Brain microvascular endothelial cell (primary cell): ENCODE data around the gene DAPK1.

Source experiments
- DNase-seq: peaks from one replicate; pipeline ENCODE4 v3.0.0-alpha.2; 2020
- H3K27ac ChIP-seq: fragments of 250-450 bp; sonication (Bioruptor Pico); 2 replicates; pipeline ENCODE4 v1.5.1; 2020; ENCODE audit warnings: mild to moderate bottlenecking, moderate library complexity
- H3K27me3 ChIP-seq: fragments of 250-450 bp; sonication (Bioruptor Pico); replicated peaks from 2 replicates; pipeline ENCODE4 v1.5.1; 2020; ENCODE audit warnings: mild to moderate bottlenecking
- H3K36me3 ChIP-seq: fragments of 250-450 bp; sonication (Bioruptor Pico); replicated peaks from 2 replicates; pipeline ENCODE4 v1.5.1; 2020; ENCODE audit warnings: mild to moderate bottlenecking
- H3K4me3 ChIP-seq: 2 replicates; pipeline ENCODE4 v1.5.1; 2011; ENCODE audit warnings: low read depth, mild to moderate bottlenecking, control low read depth, low read length, moderate library complexity
- in situ Hi-C: cut with HindIII; loops from 2 replicates; pipeline ENCODE4 v1.10.0; 2017; ENCODE audit warnings: low sequenced_read_pairs, low pct_ligation_motif_present
- TF ChIP-seq, protein P1 (sequence below): IDR thresholded peaks from 2 replicates; pipeline ENCODE4 v1.5.1; 2011; ENCODE audit warnings: low read depth, mild to moderate bottlenecking, moderate library complexity, low read length, control low read depth, inconsistent platforms; ENCODE audit errors: missing control alignments

Gene DAPK1

DNA sequence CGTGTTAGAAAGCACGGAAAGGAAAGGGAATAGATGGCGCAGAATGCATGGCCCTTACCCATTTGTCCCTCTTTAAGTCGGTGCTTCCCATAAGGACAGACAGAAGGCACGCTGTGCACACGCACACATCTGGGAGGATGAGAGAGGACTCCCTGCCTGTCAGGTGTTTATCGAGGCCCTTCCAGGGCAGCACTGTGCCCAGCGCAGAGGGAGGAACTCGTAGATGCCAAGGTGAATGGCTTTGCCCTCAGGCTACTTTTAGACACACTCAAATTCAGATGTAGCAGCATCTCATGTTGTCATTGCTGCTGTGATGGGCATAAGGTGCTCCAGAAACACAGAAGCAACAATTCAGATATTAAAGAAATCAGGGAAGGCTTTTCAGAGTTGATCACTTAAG, 158.1 kb downstream of the DAPK1 start:
- TF ChIP-seq, protein P1, sequence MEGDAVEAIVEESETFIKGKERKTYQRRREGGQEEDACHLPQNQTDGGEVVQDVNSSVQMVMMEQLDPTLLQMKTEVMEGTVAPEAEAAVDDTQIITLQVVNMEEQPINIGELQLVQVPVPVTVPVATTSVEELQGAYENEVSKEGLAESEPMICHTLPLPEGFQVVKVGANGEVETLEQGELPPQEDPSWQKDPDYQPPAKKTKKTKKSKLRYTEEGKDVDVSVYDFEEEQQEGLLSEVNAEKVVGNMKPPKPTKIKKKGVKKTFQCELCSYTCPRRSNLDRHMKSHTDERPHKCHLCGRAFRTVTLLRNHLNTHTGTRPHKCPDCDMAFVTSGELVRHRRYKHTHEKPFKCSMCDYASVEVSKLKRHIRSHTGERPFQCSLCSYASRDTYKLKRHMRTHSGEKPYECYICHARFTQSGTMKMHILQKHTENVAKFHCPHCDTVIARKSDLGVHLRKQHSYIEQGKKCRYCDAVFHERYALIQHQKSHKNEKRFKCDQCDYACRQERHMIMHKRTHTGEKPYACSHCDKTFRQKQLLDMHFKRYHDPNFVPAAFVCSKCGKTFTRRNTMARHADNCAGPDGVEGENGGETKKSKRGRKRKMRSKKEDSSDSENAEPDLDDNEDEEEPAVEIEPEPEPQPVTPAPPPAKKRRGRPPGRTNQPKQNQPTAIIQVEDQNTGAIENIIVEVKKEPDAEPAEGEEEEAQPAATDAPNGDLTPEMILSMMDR: no peak
- Histone ChIP-seq H3K27me3 (no peaks in the 10 kb centered on the region), H3K4me3 (no peak overlapping the region), H3K36me3 (no peaks in the 10 kb centered on the region), H3K27ac (no peak overlapping the region)
- DNase-seq: no peak
- in situ Hi-C loops: loop anchor here (25.0 kb wide), 1 partner anchor 318 kb away; no protein-coding TSS in a partner anchor

DNA sequence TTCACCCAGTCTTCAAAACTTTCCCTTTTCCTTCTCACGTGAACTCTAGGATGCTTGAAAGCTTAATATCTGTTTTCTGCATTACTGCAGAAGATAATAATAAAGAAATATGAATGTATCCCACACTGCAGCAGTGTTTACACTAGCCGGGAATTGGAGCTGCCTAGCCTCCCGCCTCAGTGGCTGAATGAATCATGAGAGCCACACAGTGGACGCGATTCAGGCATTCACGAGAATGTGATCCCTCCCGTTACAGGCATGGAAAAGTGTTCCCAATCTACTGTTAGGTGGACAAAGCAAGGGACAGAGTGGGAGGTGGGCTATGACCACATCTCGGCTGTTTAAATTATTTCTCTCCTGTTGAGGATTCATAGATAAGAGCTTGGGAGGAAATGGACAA, 158.8 kb downstream of the DAPK1 start:
- no peak overlapping the region for H3K4me3 ChIP-seq
- H3K27me3 ChIP-seq: no peaks in the 10 kb centered on the region
- H3K36me3 ChIP-seq: no peaks in the 10 kb centered on the region
- in situ Hi-C loops: loop anchor here (25.0 kb wide), 1 partner anchor 319 kb away; no protein-coding TSS in a partner anchor
- TF ChIP-seq, protein P1: peak; percentile 32
- H3K27ac ChIP-seq: no peak overlapping the region
- DNase-seq: peak; percentile 72

GRCh38 chr9:87657190-87657589, 159.5 kb downstream of the DAPK1 start:
- in situ Hi-C loops: loop anchor here (25.0 kb wide), 1 partner anchor 320 kb away; no protein-coding TSS in a partner anchor
- TF ChIP-seq, protein P1: no peak
- peak; percentile 63 for DNase-seq
- Histone ChIP-seq H3K27ac (no peak overlapping the region), H3K36me3 (no peaks in the 10 kb centered on the region), H3K4me3 (no peak overlapping the region), H3K27me3 (no peaks in the 10 kb centered on the region)

DNA sequence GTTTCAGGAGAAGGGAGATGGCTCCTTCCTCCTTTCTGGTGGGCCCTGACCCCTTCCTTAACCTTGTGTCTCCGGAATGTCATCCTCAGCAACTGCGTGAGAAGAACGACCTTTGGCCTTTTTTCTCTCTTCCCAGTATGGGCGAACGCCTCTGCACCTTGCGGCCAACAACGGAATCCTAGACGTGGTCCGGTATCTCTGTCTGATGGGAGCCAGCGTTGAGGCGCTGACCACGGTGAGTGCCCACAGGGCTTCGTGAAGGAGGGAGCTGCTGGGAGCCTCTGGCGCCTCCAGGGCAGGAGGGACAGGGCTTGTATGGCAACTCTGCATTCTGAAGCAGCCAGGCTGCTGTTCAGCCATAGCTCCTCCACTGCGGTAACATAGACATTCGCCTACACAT, 160.2 kb downstream of the DAPK1 start:
- Histone ChIP-seq H3K27me3 (no peaks in the 10 kb centered on the region), H3K27ac (no peak overlapping the region), H3K36me3 (no peaks in the 10 kb centered on the region), H3K4me3 (no peak overlapping the region)
- DNase-seq: no peak
- in situ Hi-C loops: loop anchor here (25.0 kb wide), 1 partner anchor 321 kb away; no protein-coding TSS in a partner anchor
- TF ChIP-seq, protein P1: no peak

DNA sequence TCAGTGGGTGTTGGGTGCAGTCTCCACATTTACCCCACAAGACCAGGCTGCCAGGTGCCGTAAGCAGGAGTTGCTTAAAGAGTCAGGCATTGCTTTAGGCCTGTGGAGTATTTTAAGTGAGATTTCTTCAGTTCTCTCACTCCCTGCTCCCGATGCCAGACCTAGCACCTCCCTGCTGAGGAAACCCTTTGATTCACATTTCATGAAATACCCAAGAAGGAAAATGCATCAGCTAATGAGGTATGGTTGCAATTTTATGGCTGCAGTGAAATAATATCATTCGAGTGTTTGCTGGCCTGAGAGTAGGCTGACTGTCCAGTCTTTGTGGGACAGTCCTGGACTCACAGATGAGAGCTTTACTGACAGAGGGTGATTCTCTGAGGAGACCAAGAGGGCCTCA, 160.8 kb downstream of the DAPK1 start:
- no peaks in the 10 kb centered on the region for H3K27me3 ChIP-seq
- no peak for DNase-seq
- H3K36me3 ChIP-seq: no peaks in the 10 kb centered on the region
- in situ Hi-C loops: loop anchor here (25.0 kb wide), 1 partner anchor 321 kb away; no protein-coding TSS in a partner anchor
- H3K4me3 ChIP-seq: no peak overlapping the region
- TF ChIP-seq, protein P1: no peak
- H3K27ac ChIP-seq: no peak overlapping the region
